Fibroblast of skin of abdomen (primary cell): ENCODE measurements around the gene FKBP3.
"Not testable (repeated sequence)": the region's sequence is repeated elsewhere in the genome, so short reads cannot be mapped to it uniquely, and the experiment has no call there.

ENCODE experiments used
- DNase-seq: peaks from one replicate; pipeline ENCODE4 v3.0.0-alpha.2; 2013

FKBP3 gene

DNA sequence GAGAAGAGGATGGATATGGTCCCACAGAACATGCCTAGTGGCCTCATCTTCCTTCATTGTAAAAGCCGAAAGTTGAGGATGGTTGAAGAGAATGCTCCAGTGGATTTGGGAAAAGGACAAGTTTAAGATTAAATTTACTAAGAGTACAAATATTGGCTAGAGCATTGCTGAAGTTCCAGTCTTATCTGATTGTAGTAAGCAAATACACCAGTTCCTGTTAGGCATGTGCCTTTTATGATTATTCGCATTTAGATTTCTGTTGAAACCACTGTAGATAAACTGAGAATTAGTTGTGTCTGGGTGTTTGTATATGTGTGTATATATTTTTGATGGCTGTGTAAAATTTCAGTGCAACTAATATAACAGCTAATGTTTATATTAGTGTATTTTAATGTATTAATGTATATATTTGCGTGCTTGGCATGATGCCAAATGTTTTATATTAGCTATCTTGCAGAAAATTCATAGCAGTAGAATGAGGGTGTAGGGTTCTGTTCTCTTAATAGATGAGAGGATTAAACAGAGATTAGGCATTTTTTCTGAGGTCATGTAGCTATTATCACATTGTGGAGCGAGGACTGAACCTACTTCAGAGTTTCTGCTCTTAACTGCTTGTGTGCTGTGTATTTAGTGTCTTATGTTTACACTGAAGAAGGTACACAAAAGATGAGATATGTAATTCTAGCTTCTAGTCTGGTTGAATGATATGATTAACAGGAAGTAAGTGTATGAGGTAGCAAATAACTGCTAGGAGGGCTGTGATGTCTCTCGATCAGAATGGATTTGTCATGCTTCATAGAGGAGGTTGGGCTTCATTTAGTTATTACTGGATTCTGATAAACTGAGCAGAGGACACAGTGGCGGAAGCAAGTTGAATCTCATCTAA, 21.1 kb downstream of the FKBP3 start:
- DNase-seq: no peak

DNA sequence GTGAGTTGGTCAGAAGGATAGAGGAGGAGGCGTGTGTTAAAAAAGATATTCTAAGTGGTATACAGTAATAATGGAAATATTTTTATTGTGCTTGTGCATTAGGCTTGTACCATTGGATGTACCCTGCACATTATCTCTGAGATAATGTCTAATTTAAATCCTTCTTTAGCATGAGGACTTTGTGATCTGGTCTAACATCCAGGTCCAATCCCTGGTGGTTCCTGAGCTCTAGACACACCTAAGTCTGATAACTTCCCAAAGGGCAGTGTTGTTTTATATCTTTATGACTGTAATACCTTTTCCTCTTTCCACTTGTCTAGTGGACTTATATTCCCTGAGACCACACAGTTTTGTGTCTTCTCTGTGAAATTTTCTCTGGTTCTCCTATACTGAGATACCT, 29.7 kb downstream of the FKBP3 start:
- no peak for DNase-seq

DNA sequence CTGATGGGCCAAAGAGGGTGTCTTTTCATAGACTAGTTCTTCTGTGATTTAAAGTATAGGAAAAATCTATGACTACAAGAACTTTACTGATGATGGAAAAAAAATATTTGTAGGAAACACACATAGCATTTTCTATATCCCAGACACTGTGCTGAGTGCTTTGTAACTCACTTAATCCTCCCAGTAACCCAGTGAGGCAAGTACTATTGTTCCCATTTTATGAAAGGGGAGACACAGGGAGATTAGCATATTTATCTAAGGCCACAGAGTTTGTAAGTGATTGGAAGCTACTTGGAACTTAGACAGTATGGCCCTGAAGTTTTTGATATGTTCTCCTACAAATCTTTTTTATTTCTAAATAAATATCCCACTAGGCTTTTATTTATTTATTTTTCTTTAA, 30.5 kb downstream of the FKBP3 start:
- DNase-seq: no peak

DNA sequence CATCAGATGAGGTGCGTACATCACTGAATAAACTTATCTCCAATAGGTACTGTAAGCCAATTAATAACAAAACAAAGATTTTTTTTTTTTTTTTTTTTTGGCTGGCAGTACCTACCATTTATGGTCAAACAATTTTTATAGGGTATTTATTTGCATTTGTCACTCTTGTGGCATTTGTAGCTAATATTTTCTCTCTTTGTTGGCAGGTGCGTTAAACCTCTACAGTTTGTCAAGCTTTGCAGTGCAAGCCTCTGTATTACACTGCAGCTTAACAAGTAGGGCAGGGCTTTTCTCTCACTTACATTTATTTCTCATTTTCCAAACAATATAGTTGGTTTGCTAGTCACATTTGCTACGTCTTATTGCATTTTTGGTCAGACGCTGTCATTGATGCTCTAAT, 38.1 kb downstream of the FKBP3 start:
- no peak for DNase-seq

DNA sequence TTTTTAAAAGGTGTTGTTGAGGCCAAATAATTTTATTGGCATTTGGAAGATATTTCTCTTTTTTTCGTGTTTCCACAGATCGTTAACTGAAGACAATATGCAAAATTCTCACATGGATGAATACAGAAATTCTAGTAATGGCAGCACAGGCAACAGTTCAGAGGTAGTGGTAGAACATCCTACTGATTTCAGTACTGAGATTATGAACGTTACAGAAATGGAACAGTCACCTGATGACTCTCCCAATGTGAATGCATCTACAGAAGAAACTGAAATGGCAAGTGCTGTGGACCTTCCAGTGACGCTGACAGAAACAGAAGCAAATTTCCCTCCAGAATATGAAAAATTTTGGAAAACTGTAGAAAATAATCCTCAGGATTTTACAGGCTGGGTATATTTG, 39.1 kb downstream of the FKBP3 start:
- no peak for DNase-seq

DNA sequence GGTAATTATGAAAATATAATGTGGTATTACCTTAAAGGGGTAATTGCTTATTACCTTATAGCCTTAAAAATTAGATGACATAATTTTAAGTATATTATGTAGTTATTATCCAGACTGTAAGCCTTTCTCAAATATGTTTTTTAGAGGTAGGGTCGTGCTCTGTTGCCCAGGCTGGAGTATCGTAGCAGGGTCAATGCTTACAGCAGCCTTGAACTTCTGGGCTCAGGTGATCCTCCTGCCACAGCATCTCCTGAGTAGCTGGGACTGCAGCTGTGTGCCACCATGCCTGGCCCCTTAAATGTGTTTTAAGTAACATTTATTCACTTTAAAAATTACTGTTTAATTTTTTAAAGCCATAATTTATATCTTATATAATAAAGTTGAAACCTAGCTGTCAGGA, 40.0 kb downstream of the FKBP3 start:
- DNase-seq: no peak

DNA sequence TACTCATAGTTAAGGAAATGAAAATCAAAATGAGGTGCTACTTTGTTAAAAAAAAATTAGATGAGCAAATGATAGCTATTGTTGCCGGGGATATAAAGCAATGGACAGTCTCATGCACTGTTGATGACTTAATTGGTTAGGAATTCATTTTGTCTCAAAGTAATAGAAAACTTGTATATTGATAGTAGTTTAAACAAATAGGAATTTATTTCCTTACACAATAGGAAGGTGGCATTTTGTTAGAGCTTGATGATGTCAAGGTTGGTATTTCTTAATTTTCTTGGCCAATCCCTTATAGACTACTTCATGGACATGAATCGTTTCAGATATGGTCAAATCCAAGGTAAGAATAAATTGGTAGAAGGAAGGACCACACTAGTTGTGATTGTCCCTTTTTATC, 42.6 kb downstream of the FKBP3 start:
- peak; percentile 26 for DNase-seq

DNA sequence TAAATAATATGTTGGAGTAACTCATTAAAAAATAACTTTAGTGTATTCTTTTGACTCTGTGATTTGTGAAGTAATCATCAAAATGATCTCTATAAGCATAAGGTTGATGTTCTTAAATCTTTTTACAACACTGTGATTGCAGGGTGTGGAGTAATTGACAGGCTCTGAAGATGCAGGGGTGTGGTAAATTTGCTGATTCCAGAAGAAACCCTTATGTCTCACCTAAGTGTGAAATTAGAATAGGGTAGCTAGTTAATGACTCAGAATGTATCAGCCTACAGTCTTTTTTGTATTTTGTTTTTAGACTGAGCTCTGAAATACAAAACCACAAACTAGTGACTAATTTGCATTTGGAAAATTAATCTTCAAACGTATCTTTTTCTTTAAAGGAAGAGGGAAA, 44.5 kb downstream of the FKBP3 start:
- peak; percentile 45 for DNase-seq

DNA sequence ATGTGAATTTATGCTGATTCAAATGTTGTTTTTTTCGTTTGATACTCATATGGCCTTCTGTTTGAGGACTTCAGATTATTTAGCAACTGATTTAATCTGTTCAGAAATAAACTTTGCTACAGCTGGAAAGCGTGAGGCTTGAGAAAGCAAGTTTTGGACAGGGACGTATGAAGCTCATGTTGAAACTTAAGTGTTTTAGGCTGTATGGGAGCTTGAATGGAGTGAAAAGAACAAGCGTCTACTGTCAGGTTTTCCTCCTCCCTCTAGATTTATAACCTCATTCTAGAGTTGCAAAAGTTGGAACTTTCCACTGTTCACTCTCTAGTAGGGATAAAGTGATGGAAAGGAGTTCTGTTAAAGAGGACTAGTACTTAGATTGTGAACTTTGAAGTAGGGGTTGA, 49.3 kb downstream of the FKBP3 start:
- peak; percentile 9 for DNase-seq

DNA sequence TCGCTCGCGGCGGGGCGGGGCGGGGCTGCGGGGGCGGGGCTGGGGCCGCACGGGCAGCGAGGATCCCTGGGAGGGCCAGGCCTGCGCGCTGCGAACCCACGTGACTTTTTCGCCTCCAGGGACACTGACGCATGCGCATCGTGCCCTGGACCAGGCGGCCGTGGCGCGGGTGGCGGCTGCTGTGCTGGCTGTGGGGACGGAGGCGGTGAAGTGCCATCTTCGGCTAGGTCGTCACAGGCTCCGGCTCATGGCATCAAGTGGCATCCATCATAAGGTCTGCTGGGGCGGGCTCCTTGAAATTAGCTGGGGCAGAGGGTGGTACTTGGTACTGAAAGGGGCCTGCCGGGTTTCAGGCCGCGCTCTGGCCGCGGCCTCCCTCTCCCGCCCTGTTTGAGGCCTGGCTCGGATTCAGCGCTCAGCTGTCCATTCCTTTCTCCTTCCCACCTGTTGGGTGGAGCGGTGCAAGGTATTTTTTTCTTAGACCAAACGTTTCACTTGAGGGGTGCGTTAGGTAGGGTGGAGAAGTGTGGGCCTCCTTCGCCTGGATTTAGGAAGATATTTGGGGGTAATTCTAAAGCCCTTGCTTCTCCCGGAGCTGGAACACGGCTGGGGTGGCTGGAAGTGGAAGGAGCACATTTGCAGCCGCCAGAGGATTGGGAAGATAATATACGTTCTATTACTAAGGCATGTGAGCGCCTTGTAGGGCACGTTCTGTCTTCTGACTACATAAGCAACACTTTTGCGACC, 50.1 kb downstream of the FKBP3 start, which contains the start of gene PRPF39:
Gene PRPF39 (plus strand): TSS at position 141 of the 747 bp plus-strand sequence. CDS start 11,124 bp downstream, outside the sequence.
- DNase-seq: peak; percentile 92

DNA sequence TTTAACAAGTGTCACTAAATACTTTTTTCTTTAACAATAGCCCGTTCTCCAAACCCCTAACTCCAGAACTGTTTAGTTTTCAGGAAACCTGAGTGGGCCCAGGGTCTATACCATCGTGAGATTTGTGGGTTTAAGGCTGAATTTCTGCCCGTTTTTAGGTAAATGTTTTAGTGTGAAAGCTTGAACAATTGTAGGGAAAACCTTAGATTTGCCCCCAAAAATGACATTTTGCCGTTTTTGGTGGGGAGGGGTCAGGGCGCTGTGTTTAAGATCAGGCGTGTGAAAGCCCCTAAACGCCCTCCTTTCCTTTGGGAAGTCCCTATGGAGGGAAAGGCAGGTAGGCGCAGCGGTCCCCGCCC, 50.7 kb downstream of the FKBP3 start:
- DNase-seq: no peak

DNA sequence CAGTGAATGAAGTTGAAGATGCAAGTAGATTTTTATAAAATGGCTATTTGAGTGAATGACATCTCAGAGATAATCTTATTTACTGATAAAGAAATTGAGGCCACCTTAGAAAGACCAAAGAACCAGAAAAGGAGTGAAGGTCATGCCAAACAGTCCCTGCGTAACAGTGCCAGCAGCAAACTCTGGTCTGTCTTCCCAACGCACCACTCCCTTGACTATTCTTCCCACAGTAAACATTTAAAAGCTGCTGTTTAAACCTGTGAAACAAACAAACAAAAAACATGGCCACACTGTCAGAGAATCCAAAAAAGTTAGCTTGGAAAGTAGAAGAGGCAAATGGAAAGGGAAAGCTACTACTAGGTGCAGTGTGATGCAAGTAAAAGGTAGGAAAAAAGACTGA, 51.9 kb downstream of the FKBP3 start:
- DNase-seq: no peak

DNA sequence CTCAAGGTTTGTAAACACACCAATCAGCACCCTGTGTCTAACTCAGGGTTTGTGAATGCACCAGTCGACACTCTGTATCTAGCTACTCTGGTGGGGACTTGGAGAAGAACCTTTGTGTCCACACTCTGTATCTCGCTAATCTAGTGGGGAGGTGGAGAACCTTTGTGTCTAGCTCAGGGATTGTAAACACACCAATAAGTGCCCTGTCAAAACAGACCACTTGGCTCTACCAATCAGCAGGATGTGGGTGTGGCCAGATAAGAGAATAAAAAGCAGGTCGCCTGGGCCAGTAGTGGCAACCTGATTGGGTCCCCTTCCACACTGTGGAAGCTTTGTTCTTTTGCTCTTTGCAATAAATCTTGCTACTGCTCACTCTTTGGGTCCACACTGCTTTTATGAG, 53.2 kb downstream of the FKBP3 start:
- not testable (repeated sequence) for DNase-seq

DNA sequence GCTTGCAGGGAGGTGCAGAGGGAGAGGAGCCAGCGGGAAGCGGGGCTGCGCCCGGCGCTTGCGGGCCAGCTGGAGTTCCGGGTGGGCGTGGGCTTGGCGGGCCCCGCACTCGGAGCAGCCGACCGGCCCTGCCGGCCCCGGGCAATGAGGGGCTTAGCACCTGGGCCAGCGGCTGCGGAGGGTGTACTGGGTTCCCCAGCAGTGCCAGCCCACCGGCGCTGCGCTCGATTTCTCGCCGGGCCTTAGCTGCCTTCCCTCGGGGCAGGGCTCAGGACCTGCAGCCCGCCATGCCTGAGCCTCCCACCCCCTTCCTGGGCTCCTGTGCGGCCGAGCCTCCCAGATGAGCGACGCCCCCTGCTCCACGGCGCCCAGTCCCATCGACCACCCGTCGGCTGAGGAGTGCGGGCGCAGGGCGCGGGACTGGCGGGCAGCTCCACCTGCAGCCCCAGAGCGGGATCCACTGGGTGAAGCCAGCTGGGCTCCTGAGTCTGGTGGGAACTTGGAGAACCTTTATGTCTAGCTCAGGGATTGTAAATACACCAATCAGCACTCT, 53.8 kb downstream of the FKBP3 start:
- not testable (repeated sequence) for DNase-seq

DNA sequence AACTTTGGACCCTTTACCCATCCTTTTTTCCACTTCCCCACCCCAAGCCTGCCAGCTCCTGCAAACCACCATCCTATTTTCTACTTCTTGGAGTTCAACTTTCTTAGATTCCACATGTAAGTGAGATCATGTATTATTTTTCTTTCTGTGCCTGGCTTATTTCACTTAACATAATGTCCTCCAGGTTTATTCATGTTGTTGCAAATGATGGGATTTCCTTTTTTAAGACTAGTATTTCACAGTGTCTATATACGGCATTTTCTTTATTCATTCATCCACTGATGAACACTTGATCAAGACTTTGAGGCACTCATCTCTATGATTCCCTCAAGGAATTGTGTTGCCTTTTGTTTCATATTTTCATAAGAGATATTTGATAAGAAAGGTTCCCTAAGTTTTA, 56.0 kb downstream of the FKBP3 start:
- DNase-seq: no peak

DNA sequence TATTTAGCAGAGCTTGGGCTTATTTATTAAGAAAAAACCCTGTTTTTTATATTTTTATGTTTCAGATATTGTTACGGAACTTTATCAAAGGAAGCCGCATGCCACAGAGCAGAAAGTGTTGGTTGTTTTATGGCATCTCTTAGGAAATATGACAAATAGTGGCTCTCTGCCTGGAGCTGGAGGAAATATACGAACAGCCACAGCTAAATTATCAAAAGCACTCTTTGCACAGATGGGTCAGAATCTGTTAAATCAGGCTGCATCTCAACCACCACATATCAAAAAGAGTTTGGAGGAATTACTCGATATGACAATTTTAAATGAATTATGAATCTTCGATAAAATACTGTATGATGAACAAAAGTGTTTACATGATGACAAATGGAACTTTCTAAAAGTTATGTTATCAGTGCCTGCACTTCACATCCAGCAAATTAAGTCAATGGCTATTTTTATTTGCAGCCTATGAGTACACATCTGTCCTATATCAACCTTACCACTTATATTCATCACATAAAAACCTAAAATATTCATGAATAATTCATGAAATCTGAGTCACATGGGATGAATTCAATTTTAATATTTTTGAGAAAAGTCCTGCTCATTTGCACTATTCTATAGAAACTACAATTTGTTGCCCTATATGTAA, 60.9 kb downstream of the FKBP3 start:
- DNase-seq: no peak

DNA sequence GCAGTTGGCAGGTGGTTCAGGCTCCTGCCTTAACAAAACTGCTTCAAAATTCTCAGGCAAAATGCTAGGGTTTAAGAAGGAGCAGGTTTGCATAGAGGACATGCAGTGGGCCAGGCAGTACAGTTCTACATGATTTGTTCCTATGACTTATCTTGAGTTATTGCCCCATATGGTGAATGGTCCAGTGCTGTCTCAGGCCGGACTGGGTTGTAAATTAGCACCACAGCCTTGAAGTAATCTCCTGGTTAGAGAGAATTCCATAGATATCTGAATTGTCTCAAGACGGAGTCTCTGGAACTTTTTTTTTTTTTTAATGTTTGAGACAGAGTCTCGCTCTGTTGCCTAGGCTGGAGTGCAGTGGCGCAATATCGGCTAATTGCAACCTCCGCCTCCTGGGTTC, 62.2 kb downstream of the FKBP3 start:
- DNase-seq: no peak

DNA sequence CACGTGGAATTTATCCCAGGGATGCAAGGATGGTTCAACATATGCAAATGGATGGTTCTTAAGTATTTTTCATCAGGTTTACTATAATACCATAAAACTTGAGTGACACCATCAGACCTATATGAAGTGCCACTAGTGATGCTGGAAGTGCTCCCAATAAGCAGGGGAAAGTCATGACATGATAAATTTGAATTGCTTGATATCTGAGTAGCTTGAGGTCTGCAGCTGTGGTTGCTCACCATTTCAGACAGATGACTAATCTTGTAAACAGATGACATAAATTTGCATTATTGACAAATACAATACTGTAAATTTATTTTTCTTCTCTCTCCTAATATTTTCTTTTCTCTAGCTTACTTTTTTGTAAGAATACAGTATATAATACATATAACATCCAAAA, 64.1 kb downstream of the FKBP3 start:
- DNase-seq: no peak

DNA sequence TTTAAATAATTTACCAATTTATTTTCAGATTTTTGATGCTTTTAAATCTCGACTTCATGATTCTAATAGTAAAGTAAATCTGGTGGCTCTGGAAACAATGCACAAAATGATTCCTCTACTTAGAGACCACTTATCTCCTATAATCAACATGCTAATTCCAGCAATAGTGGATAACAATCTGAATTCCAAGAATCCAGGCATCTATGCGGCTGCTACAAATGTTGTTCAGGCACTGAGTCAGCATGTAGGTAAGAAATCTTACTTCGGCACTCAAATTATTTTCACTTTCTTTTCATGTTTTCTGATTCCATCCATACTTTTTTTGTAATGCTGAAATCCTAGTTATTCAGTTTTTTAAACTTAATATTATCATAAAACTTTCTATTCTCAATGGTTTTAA, 65.9 kb downstream of the FKBP3 start:
- DNase-seq: no peak

DNA sequence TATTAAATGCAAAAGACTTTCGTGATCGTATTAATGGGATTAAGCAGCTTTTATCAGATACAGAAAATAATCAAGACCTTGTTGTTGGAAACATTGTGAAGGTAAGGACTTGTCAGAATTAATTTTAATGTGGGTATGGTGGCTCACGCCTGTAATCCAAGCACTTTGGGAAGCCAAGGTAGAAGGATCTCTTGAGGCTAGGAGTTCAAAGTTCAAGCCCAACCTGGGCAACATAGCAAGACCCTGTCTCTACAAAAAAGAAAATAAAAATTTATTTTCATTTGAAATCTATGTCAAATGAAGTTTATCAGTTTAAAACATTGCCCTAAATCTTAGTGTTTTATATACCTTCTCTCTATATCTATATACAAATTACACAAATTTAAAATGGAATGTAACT, 67.6 kb downstream of the FKBP3 start:
- DNase-seq: no peak

DNA sequence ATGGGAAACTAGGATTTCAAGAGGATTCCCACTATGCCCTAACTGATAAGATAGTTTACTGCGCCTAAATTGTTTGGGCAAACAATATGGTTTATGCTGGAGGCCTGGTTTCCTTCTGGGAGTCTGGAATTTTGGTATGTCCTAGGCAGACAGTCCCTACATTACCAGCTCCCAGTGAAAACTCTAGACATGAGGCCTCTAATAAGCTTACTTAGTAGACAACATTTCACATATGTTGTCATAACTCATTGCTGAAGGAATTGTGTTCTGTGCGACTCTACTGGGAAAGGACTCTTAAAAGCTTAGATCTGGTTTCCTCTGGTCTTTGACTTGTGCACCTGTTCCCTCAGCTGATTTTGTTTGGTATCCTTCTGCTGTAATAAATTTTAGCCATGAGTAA, 68.3 kb downstream of the FKBP3 start:
- no peak for DNase-seq
